PFSK-1 (cell line): ENCODE measurements around the gene TTLL7.

ENCODE experiments used
- POLR2AphosphoS5 ChIP-seq: IDR thresholded peaks from 2 replicates; pipeline ENCODE4 v1.6.1; 2012; ENCODE audit warnings: low read depth, mild to moderate bottlenecking, control low read depth, low read length, moderate library complexity
- SIN3A ChIP-seq: IDR thresholded peaks from 2 replicates; pipeline ENCODE4 v1.6.1; 2012; ENCODE audit warnings: mild to moderate bottlenecking, low read length, moderate library complexity, borderline replicate concordance; ENCODE audit not compliant: insufficient read depth
- TAF1 ChIP-seq: IDR thresholded peaks from 2 replicates; pipeline ENCODE4 v1.6.1; 2012; ENCODE audit warnings: low read length, control low read depth, borderline replicate concordance; ENCODE audit not compliant: insufficient read depth
- TF ChIP-seq, protein P1 (sequence below), 2 experiments: IDR thresholded peaks; 2 replicates each; pipeline versions ENCODE4 v1.6.1 to v1.8.0; 2011 to 2012; ENCODE audit warnings: low read depth in 2 of 2, low read length in 2 of 2, control low read depth in 1 of 2, inconsistent platforms in 1 of 2, mild to moderate bottlenecking in 1 of 2, moderate library complexity in 1 of 2; ENCODE audit not compliant: insufficient read depth in 1 of 2

DNA sequence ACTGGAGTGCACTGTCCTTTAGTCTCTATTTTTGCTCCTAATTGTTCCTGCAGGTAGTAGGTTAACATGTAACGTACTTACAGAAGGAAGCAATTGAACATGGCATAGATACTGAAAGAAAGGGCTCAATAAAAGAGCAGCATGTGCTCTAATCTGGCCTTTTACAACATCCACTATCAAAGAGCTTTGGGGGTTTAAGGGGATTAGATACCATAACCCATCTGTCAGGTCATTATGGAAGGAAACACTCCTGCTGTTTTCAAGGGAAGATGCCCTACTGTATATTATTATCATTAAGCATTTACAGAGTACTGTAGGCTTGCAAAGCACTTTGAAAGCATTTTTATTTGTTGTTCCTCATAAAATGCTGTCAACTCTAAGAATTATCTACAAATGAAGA, 152.8 kb downstream of the TTLL7 start:
- TF ChIP-seq TAF1 (no peak), SIN3A (no peak), POLR2AphosphoS5 (no peak)
- TF ChIP-seq, protein P1, sequence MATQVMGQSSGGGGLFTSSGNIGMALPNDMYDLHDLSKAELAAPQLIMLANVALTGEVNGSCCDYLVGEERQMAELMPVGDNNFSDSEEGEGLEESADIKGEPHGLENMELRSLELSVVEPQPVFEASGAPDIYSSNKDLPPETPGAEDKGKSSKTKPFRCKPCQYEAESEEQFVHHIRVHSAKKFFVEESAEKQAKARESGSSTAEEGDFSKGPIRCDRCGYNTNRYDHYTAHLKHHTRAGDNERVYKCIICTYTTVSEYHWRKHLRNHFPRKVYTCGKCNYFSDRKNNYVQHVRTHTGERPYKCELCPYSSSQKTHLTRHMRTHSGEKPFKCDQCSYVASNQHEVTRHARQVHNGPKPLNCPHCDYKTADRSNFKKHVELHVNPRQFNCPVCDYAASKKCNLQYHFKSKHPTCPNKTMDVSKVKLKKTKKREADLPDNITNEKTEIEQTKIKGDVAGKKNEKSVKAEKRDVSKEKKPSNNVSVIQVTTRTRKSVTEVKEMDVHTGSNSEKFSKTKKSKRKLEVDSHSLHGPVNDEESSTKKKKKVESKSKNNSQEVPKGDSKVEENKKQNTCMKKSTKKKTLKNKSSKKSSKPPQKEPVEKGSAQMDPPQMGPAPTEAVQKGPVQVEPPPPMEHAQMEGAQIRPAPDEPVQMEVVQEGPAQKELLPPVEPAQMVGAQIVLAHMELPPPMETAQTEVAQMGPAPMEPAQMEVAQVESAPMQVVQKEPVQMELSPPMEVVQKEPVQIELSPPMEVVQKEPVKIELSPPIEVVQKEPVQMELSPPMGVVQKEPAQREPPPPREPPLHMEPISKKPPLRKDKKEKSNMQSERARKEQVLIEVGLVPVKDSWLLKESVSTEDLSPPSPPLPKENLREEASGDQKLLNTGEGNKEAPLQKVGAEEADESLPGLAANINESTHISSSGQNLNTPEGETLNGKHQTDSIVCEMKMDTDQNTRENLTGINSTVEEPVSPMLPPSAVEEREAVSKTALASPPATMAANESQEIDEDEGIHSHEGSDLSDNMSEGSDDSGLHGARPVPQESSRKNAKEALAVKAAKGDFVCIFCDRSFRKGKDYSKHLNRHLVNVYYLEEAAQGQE (IDR thresholded peaks at IDR 0.05; ENCODE audit: insufficient read depth in 1 of 2, low read depth in 2 of 2, low read length in 2 of 2) = no peak
